Transverse colon (tissue), 4 donors: ENCODE results near the gene S100A2. TPM values are rescaled to one million over a fixed set of nuclear protein-coding genes. Genes with fewer than 3 reads are reported as not detected.
"Not testable (repeated sequence)": the region's sequence is repeated elsewhere in the genome, so short reads cannot be mapped to it uniquely, and the experiment has no call there.

Source experiments
- DNase-seq: peaks from one replicate; pipeline ENCODE4 v3.0.0-alpha.2; 2019
- H3K27ac ChIP-seq, 4 donors: fragments of 200-600 bp; sonication (generic); 2 replicates each; pipeline ENCODE4 v1.5.1; 2016 to 2018; ENCODE audit warnings: inconsistent platforms in 4 of 4
- H3K27me3 ChIP-seq: fragments of 200-600 bp; sonication (generic); 2 replicates; pipeline ENCODE4 v1.5.1; 2017; ENCODE audit warnings: inconsistent platforms
- H3K36me3 ChIP-seq, 4 donors: fragments of 200-600 bp; sonication (generic); 2 replicates each; pipeline ENCODE4 v1.5.1; 2017 to 2019; ENCODE audit warnings: inconsistent platforms in 4 of 4
- H3K4me1 ChIP-seq, 4 donors: fragments of 200-600 bp; sonication (generic); 2 replicates each; pipeline ENCODE4 v1.5.1; 2017 to 2020; ENCODE audit warnings: inconsistent platforms in 4 of 4
- H3K4me3 ChIP-seq, 4 donors: fragments of 200-600 bp; sonication (generic); 1 replicate in 1 of 4; 2 replicates in 3 of 4; pipeline versions ENCODE4 v1.5.1 to v1.6.1; 2017 to 2019; ENCODE audit warnings: inconsistent platforms in 4 of 4
- H3K9me3 ChIP-seq, 2 donors: fragments of 200-600 bp; sonication (generic); 2 replicates each; pipeline ENCODE4 v1.5.1; 2017 to 2019; ENCODE audit warnings: inconsistent platforms in 2 of 2
- CTCF ChIP-seq, 5 experiments: fragments of 200-600 bp in 3 of 5; fragments of 450-650 bp in 2 of 5; sonication (generic) in 3 of 5; IDR thresholded peaks; 1 replicate in 2 of 5; 2 replicates in 3 of 5; pipeline ENCODE4 v1.5.1; 2016 to 2017; ENCODE audit warnings: antibody characterized with exemption in 5 of 5, inconsistent platforms in 3 of 5, mild to moderate bottlenecking in 2 of 5, moderate library complexity in 1 of 5
- EP300 ChIP-seq: sonication (generic); formaldehyde crosslinking; IDR thresholded peaks from one replicate; pipeline ENCODE4 v1.6.1; 2017; ENCODE audit warnings: antibody characterized with exemption, low read depth
- POLR2A ChIP-seq: fragments of 450-650 bp; IDR thresholded peaks from one replicate; pipeline ENCODE4 v1.6.1; 2016; ENCODE audit warnings: antibody characterized with exemption, mild to moderate bottlenecking, moderate library complexity
- POLR2AphosphoS5 ChIP-seq, 3 donors: sonication (generic); formaldehyde crosslinking; IDR thresholded peaks; one replicate each; pipeline ENCODE4 v1.6.1; 2016; ENCODE audit warnings: antibody characterized with exemption in 3 of 3
- WGBS, 2 donors: methylation state at CpG; one replicate each; pipeline ENCODE4 v1.1.5; 2018; ENCODE audit warnings: low coverage in 1 of 2; 5-methylcytosine and 5-hydroxymethylcytosine counted together
- in situ Hi-C, 4 donors: fragments of 200-750 bp; cut with MboI; loops; one replicate each; pipeline versions ENCODE4 v1.15.0 to v1.15.1; 2017; ENCODE audit warnings: low sequenced_read_pairs in 3 of 4, low pct_ligation_motif_present in 1 of 4, low pct_unique_long_range_greater_than_20kb in 1 of 4
- intact Hi-C: fragments of 100-400 bp; cut with DNase I; formaldehyde crosslinking; loops from one replicate; pipeline ENCODE4 v1.15.1; 2023; ENCODE audit warnings: low total_unique reads
- total RNA-seq, 4 donors: library from RNA; depleted of rRNA; stranded (reverse); fragments of >200 nt; gene quantifications; one replicate each; pipeline ENCODE4 v1.1.0, GENCODE V29; 2016

Gene S100A2
- total RNA-seq, 4 donors from 2014 or later, result 2.2 TPM; not detected in 3

- Histone ChIP-seq H3K9me3 (no peaks in the 10 kb centered on the region), H3K27ac (no peak overlapping the region), H3K4me1 (peaks cover 0 to 11% (median 0%) of the 10 kb centered on the region in 4 donors), H3K4me3 (no peak overlapping the region), H3K27me3 (no peaks in the 10 kb centered on the region), H3K36me3 (no peaks in the 10 kb centered on the region)
- in situ Hi-C loops (loop anchor here in 1 of 4 donors (25.0 kb wide), 1 partner anchor 462 kb away; the partner anchor contains the start of genes JTB, RAB13 and RPS27), intact Hi-C loops (no loop called here)
- 51% methylated on average over 3 of the region's 3 CpGs; no CpG with 5 or more reads in 1 of the 2 donors for WGBS, 2 donors
- no peak for TF ChIP-seq POLR2AphosphoS5 (IDR thresholded peaks at IDR 0.05)
- TF ChIP-seq CTCF (IDR thresholded peaks at IDR 0.05), result no peak
- no peak for TF ChIP-seq EP300
- TF ChIP-seq POLR2A, result no peak
- DNase-seq, result no peak
Measured at GRCh38 chr1:153525088-153525728, 40.4 kb downstream of the S100A2 start.

- H3K36me3 ChIP-seq, DNase-seq, H3K4me3 ChIP-seq, intact Hi-C loops, H3K9me3 ChIP-seq, H3K27ac ChIP-seq, H3K27me3 ChIP-seq: not testable (repeated sequence)
- peaks cover 0 to 11% (median 0%) of the 10 kb centered on the region in 4 donors for H3K4me1 ChIP-seq
- in situ Hi-C loops, result loop anchor here in 3 of 4 donors (25.0 kb wide), 2 partner anchors 215 to 465 kb away; partner anchors contain the start of genes JTB (in 3 of the 3), RAB13 (in 3 of the 3), RPS27 (in 3 of the 3) and INTS3 (in 1 of the 3)
- 75% methylated on average over 13 of the region's 14 CpGs; no CpG with 5 or more reads in 1 of the 2 donors for WGBS, 2 donors
Measured at GRCh38 chr1:153522353-153523048, 43.1 kb downstream of the S100A2 start.

GRCh38 chr1:153521808-153522207 lies 43.8 kb downstream of the S100A2 start:
- intact Hi-C loops, H3K36me3 ChIP-seq, H3K9me3 ChIP-seq, H3K27me3 ChIP-seq, DNase-seq, H3K27ac ChIP-seq, H3K4me3 ChIP-seq: not testable (repeated sequence)
- 97% methylated on average over 30 of the region's 37 CpGs; no CpG with 5 or more reads in 1 of the 2 donors for WGBS, 2 donors
- in situ Hi-C loops, result loop anchor here in 3 of 4 donors (25.0 kb wide), 2 partner anchors 215 to 465 kb away; partner anchors contain the start of genes JTB (in 3 of the 3), RAB13 (in 3 of the 3), RPS27 (in 3 of the 3) and INTS3 (in 1 of the 3)
- H3K4me1 ChIP-seq, result peaks cover 0 to 12% (median under 1%) of the 10 kb centered on the region in 4 donors

- 81 to 84% methylated on average over 3 to 4 of the region's 4 CpGs for WGBS, 2 donors
- H3K4me3 ChIP-seq, result no peak overlapping the region
- H3K27ac ChIP-seq, result peak overlapping the region; percentile 43 to 63 (median 60)
- intact Hi-C loops (no loop called here), in situ Hi-C loops (loop anchor here in 3 of 4 donors (25.0 kb wide), 2 partner anchors 216 to 466 kb away; partner anchors contain the start of genes JTB (in 3 of the 3), RAB13 (in 3 of the 3), RPS27 (in 3 of the 3) and INTS3 (in 1 of the 3))
- TF ChIP-seq CTCF (IDR thresholded peaks at IDR 0.05) (no peak), EP300 (no peak), POLR2AphosphoS5 (IDR thresholded peaks at IDR 0.05) (no peak), POLR2A (no peak)
- no peaks in the 10 kb centered on the region for H3K9me3 ChIP-seq
- no peaks in the 10 kb centered on the region for H3K36me3 ChIP-seq
- H3K27me3 ChIP-seq, result no peaks in the 10 kb centered on the region
- no peak for DNase-seq
- peaks cover 6 to 13% (median 7%) of the 10 kb centered on the region in 4 donors for H3K4me1 ChIP-seq
Measured at GRCh38 chr1:153520818-153521476, 44.7 kb downstream of the S100A2 start.

GRCh38 chr1:153520137-153520691 lies 45.4 kb downstream of the S100A2 start:
- H3K27me3 ChIP-seq, H3K36me3 ChIP-seq, H3K9me3 ChIP-seq, intact Hi-C loops, H3K4me3 ChIP-seq: not testable (repeated sequence)
- Histone ChIP-seq H3K4me1 (peaks cover 10 to 20% (median 13%) of the 10 kb centered on the region in 4 donors), H3K27ac (peak overlapping the region; percentile 43 to 63 (median 60))
- 56 to 71% methylated on average over 5 of the region's 5 CpGs for WGBS, 2 donors
- in situ Hi-C loops, result loop anchor here in 3 of 4 donors (25.0 kb wide), 2 partner anchors 217 to 467 kb away; partner anchors contain the start of genes JTB (in 3 of the 3), RAB13 (in 3 of the 3), RPS27 (in 3 of the 3) and INTS3 (in 1 of the 3)
- DNase-seq, result peak; percentile 81
